Transverse colon (tissue), 4 donors: Measurements from ENCODE around the gene RHOH.

Experiments used
- EP300 ChIP-seq: sonication (generic); formaldehyde crosslinking; IDR thresholded peaks from one replicate; pipeline ENCODE4 v1.6.1; 2017; ENCODE audit warnings: antibody characterized with exemption, low read depth
- POLR2AphosphoS5 ChIP-seq, 3 donors: sonication (generic); formaldehyde crosslinking; IDR thresholded peaks; one replicate each; pipeline ENCODE4 v1.6.1; 2016; ENCODE audit warnings: antibody characterized with exemption in 3 of 3
- TF ChIP-seq, protein P1 (sequence below), 5 experiments: fragments of 200-600 bp in 3 of 5; fragments of 450-650 bp in 2 of 5; sonication (generic) in 3 of 5; IDR thresholded peaks; 1 replicate in 2 of 5; 2 replicates in 3 of 5; pipeline ENCODE4 v1.5.1; 2016 to 2017; ENCODE audit warnings: antibody characterized with exemption in 5 of 5, inconsistent platforms in 3 of 5, mild to moderate bottlenecking in 2 of 5, moderate library complexity in 1 of 5

DNA sequence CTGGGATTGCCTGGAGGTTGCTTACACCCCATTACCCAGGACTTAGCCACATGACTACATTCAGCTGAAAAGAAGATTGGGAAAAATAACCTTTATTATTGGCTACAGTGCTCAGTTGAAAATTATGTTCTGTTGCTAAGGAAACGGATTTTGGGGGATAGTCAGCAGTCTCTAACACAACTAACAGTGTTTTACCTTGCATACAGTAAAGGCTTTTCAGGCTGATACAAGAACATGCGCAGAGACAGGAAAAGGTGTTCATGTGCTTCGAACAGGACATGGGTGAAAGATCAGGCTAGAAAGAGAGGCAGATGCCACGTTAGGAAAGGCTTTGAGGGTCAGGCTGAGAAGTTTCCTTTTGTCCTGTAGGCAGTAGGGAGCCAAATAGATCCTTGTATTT is 14.8 kb upstream of the RHOH start:
- TF ChIP-seq POLR2AphosphoS5 (IDR thresholded peaks at IDR 0.05) (no peak), EP300 (no peak)
- TF ChIP-seq, protein P1, sequence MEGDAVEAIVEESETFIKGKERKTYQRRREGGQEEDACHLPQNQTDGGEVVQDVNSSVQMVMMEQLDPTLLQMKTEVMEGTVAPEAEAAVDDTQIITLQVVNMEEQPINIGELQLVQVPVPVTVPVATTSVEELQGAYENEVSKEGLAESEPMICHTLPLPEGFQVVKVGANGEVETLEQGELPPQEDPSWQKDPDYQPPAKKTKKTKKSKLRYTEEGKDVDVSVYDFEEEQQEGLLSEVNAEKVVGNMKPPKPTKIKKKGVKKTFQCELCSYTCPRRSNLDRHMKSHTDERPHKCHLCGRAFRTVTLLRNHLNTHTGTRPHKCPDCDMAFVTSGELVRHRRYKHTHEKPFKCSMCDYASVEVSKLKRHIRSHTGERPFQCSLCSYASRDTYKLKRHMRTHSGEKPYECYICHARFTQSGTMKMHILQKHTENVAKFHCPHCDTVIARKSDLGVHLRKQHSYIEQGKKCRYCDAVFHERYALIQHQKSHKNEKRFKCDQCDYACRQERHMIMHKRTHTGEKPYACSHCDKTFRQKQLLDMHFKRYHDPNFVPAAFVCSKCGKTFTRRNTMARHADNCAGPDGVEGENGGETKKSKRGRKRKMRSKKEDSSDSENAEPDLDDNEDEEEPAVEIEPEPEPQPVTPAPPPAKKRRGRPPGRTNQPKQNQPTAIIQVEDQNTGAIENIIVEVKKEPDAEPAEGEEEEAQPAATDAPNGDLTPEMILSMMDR (IDR thresholded peaks at IDR 0.05): no peak
